ENCODE measurements around the gene NTRK3. TPM values are rescaled to one million over a fixed set of nuclear protein-coding genes. Genes with fewer than 3 reads are reported as not detected.

Gene NTRK3
- total RNA-seq, 4 donors from 2014 or later, result 0.35 to 5.8 (median 3.0) TPM

GRCh38 chr15:88242586-88243555 is 13.7 kb downstream of the NTRK3 start:
- Histone ChIP-seq H3K4me3 (no peak overlapping the region), H3K27ac (no peak overlapping the region), H3K27me3 (no peaks in the 10 kb centered on the region), H3K4me1 (peaks cover 0 to 3% (median 0%) of the 10 kb centered on the region in 4 donors), H3K36me3 (no peaks in the 10 kb centered on the region), H3K9me3 (no peaks in the 10 kb centered on the region)
- DNase-seq, result no peak
- TF ChIP-seq CTCF (IDR thresholded peaks at IDR 0.05) (no peak), POLR2A (IDR thresholded peaks at IDR 0.05) (no peak)

DNA sequence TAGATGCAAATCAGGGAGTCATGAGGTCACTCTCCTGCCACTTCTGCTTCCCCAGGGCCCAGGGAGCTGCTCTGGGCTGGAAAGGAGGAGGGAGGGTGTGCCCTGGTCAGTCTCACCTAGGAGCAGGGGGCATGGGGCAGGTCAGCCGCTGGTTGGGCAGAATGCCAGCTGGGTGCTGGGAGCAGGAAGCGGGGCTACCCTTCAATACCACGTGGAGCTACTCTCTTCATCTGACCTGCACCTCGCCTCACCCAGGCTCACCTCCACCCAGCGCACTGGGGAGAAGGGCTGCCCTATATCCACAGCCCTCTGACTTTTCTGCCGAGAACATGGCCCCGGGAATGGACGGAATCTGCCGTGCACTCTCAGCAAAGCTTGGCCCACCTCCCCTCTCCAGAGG is 15.1 kb downstream of the NTRK3 start:
- Histone ChIP-seq H3K27ac (no peak overlapping the region), H3K4me1 (no peaks in the 10 kb centered on the region), H3K36me3 (no peaks in the 10 kb centered on the region), H3K4me3 (no peak overlapping the region), H3K9me3 (no peaks in the 10 kb centered on the region), H3K27me3 (no peaks in the 10 kb centered on the region)
- DNase-seq, result no peak
- TF ChIP-seq POLR2A (IDR thresholded peaks at IDR 0.05), result no peak
- no peak for TF ChIP-seq CTCF (IDR thresholded peaks at IDR 0.05)

DNA sequence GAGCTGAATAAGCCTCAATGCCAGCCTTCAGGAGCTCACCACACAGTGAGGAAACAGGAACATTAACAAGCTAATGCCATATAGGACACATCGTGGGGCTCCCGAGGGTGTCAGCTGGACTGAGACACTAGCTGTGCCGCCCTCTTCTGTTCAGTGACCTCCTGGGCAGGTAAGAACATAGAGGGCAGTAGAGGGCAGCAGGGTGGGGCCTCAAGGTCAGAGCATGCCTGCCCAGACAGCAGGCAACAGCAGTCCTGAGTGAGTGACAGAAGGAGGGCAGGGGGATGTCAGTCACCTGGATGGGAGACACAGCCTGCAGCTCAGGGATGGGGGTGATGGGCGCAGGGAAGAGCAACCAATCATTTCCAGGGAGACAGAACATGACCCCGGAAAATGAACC is 15.5 kb downstream of the NTRK3 start:
- Histone ChIP-seq H3K36me3 (no peaks in the 10 kb centered on the region), H3K4me1 (no peaks in the 10 kb centered on the region), H3K27ac (no peak overlapping the region), H3K4me3 (no peak overlapping the region), H3K27me3 (no peaks in the 10 kb centered on the region), H3K9me3 (no peaks in the 10 kb centered on the region)
- no peak for DNase-seq
- TF ChIP-seq POLR2A (IDR thresholded peaks at IDR 0.05), result no peak
- TF ChIP-seq CTCF (IDR thresholded peaks at IDR 0.05), result no peak

GRCh38 chr15:88239594-88239993 is 16.9 kb downstream of the NTRK3 start:
- Histone ChIP-seq H3K4me3 (no peak overlapping the region), H3K27me3 (no peaks in the 10 kb centered on the region), H3K9me3 (no peaks in the 10 kb centered on the region), H3K27ac (no peak overlapping the region), H3K36me3 (no peaks in the 10 kb centered on the region), H3K4me1 (no peaks in the 10 kb centered on the region)
- no peak for TF ChIP-seq CTCF (IDR thresholded peaks at IDR 0.05)
- TF ChIP-seq POLR2A (IDR thresholded peaks at IDR 0.05), result no peak
- no peak for DNase-seq

GRCh38 chr15:88238618-88239430 is 17.7 kb downstream of the NTRK3 start:
- Histone ChIP-seq H3K27me3 (no peaks in the 10 kb centered on the region), H3K4me1 (no peaks in the 10 kb centered on the region), H3K27ac (no peak overlapping the region), H3K9me3 (no peaks in the 10 kb centered on the region), H3K36me3 (no peaks in the 10 kb centered on the region), H3K4me3 (no peak overlapping the region)
- no peak for DNase-seq
- TF ChIP-seq POLR2A (IDR thresholded peaks at IDR 0.05) (no peak), CTCF (IDR thresholded peaks at IDR 0.05) (no peak)
